H9 (cell line): ENCODE data around the gene PSMD8. TPM values are rescaled to one million over a fixed set of nuclear protein-coding genes. Genes with fewer than 3 reads are reported as not detected.

Experiments used
- DNase-seq: peaks from one replicate; pipeline ENCODE4 v3.0.0-alpha.2; 2017
- H2AFZ ChIP-seq: one replicate; pipeline ENCODE4 v1.6.1; 2013; ENCODE audit warnings: mild to moderate bottlenecking, low read length, control low read depth, moderate library complexity
- H2AK5ac ChIP-seq: 2 replicates; pipeline ENCODE4 v1.6.1; 2013; ENCODE audit warnings: low read length, control low read depth, mixed read lengths; ENCODE audit not compliant: insufficient read length
- H2BK120ac ChIP-seq: one replicate; pipeline ENCODE4 v1.6.1; 2013; ENCODE audit warnings: low read depth, mild to moderate bottlenecking, low read length, control low read depth, inconsistent platforms; ENCODE audit not compliant: poor library complexity, severe bottlenecking
- H2BK12ac ChIP-seq: 2 replicates; pipeline ENCODE4 v1.6.1; 2013; ENCODE audit warnings: low read length, control low read depth, mixed read lengths, low read depth; ENCODE audit not compliant: insufficient read length
- H2BK15ac ChIP-seq: 2 replicates; pipeline ENCODE4 v1.6.1; 2013; ENCODE audit warnings: low read depth, low read length, control low read depth
- H2BK20ac ChIP-seq: one replicate; pipeline ENCODE4 v1.6.1; 2013; ENCODE audit warnings: low read depth, mild to moderate bottlenecking, low read length, control low read depth, inconsistent platforms; ENCODE audit not compliant: poor library complexity, severe bottlenecking
- H2BK5ac ChIP-seq: 2 replicates; pipeline ENCODE4 v1.6.1; 2013; ENCODE audit warnings: low read length, control low read depth, mixed read lengths; ENCODE audit not compliant: insufficient read length
- H3K14ac ChIP-seq: 2 replicates; pipeline ENCODE4 v1.6.1; 2013; ENCODE audit warnings: low read length, control low read depth; ENCODE audit not compliant: insufficient read depth
- H3K18ac ChIP-seq: 2 replicates; pipeline ENCODE4 v1.6.1; 2013; ENCODE audit warnings: low read depth, mild to moderate bottlenecking, mixed read lengths, low read length, control low read depth; ENCODE audit not compliant: insufficient read length
- H3K23ac ChIP-seq: 2 replicates; pipeline ENCODE4 v1.6.1; 2013; ENCODE audit warnings: low read length, control low read depth, mixed read lengths, low read depth; ENCODE audit not compliant: insufficient read length
- H3K23me2 ChIP-seq: 2 replicates; pipeline ENCODE4 v1.6.1; 2013; ENCODE audit warnings: low read depth, mild to moderate bottlenecking, mixed read lengths, low read length, control low read depth; ENCODE audit not compliant: insufficient read length, poor library complexity, severe bottlenecking
- H3K27ac ChIP-seq: 2 replicates; pipeline ENCODE4 v1.5.1; 2013; ENCODE audit warnings: low read length, control low read depth, mixed read lengths, low read depth; ENCODE audit not compliant: insufficient read length
- H3K27me3 ChIP-seq: 2 replicates; pipeline ENCODE4 v1.6.1; 2013; ENCODE audit warnings: low read length, control low read depth, inconsistent platforms; ENCODE audit not compliant: insufficient read depth
- H3K4ac ChIP-seq: 2 replicates; pipeline ENCODE4 v1.6.1; 2013; ENCODE audit warnings: low read depth, mild to moderate bottlenecking, control low read depth, inconsistent platforms, low read length, moderate library complexity
- H3K4me1 ChIP-seq: 2 replicates; pipeline ENCODE4 v1.6.1; 2013; ENCODE audit warnings: low read length, control low read depth, inconsistent platforms; ENCODE audit not compliant: insufficient read depth
- H3K4me2 ChIP-seq: 2 replicates; pipeline ENCODE4 v1.6.1; 2013; ENCODE audit warnings: low read length, control low read depth, mixed read lengths; ENCODE audit not compliant: insufficient read length, insufficient read depth
- H3K56ac ChIP-seq: 2 replicates; pipeline ENCODE4 v1.6.1; 2013; ENCODE audit warnings: low read depth, mild to moderate bottlenecking, mixed read lengths, low read length, control low read depth; ENCODE audit not compliant: insufficient read length
- H3K79me1 ChIP-seq: 2 replicates; pipeline ENCODE4 v1.6.1; 2013; ENCODE audit warnings: low read depth, mild to moderate bottlenecking, moderate library complexity, low read length, control low read depth, inconsistent platforms; ENCODE audit not compliant: insufficient read depth, poor library complexity, severe bottlenecking
- H3K79me2 ChIP-seq: 2 replicates; pipeline ENCODE4 v1.6.1; 2013; ENCODE audit warnings: low read length, control low read depth, inconsistent platforms; ENCODE audit not compliant: insufficient read depth
- H3K9ac ChIP-seq: 2 replicates; pipeline ENCODE4 v1.6.1; 2013; ENCODE audit warnings: low read length, control low read depth, mixed read lengths; ENCODE audit not compliant: insufficient read length; ENCODE audit errors: extremely low read depth
- H3K9me3 ChIP-seq: one replicate; pipeline ENCODE4 v1.6.1; 2013; ENCODE audit warnings: low read depth, low read length, inconsistent platforms; ENCODE audit not compliant: control insufficient read depth
- H3T11ph ChIP-seq: one replicate; pipeline ENCODE4 v1.6.1; 2013; ENCODE audit warnings: mild to moderate bottlenecking, low read length, control low read depth, inconsistent platforms
- H4K20me1 ChIP-seq: one replicate; pipeline ENCODE4 v1.6.1; 2013; ENCODE audit not compliant: control insufficient read depth, insufficient read length, insufficient read depth
- H4K5ac ChIP-seq: 2 replicates; pipeline ENCODE4 v1.6.1; 2013; ENCODE audit warnings: low read depth, mild to moderate bottlenecking, mixed read lengths, low read length, control low read depth; ENCODE audit not compliant: insufficient read length
- H4K8ac ChIP-seq: replicated peaks from 2 replicates; pipeline ENCODE4 v1.6.1; 2013; ENCODE audit warnings: low read length, control low read depth, mixed read lengths, low read depth; ENCODE audit not compliant: insufficient read length
- H4K91ac ChIP-seq: 2 replicates; pipeline ENCODE4 v1.6.1; 2013; ENCODE audit warnings: low read depth, mild to moderate bottlenecking, moderate library complexity, mixed read lengths, low read length, control low read depth; ENCODE audit not compliant: insufficient read length
- H3K27ac Mint-ChIP-seq, 3 experiments: 2 replicates in 2 of 3; 3 replicates in 1 of 3; pipeline ENCODE4 v1.8.0; 2020 to 2021; ENCODE audit warnings: mixed read lengths in 3 of 3, mild to moderate bottlenecking in 1 of 3, moderate library complexity in 1 of 3
- H3K27me3 Mint-ChIP-seq: 2 replicates; pipeline ENCODE4 v1.8.0; 2021; ENCODE audit warnings: low read depth, mild to moderate bottlenecking, moderate library complexity, mixed read lengths
- H3K36me3 Mint-ChIP-seq, 3 experiments: 2 replicates in 2 of 3; 3 replicates in 1 of 3; pipeline ENCODE4 v1.8.0; 2020 to 2021; ENCODE audit warnings: low read depth in 3 of 3, mixed read lengths in 3 of 3; ENCODE audit not compliant: insufficient read depth in 1 of 3
- H3K4me1 Mint-ChIP-seq, 2 experiments: 2 replicates each; pipeline ENCODE4 v1.8.0; 2020; ENCODE audit warnings: mixed read lengths in 2 of 2
- H3K4me3 Mint-ChIP-seq, 2 experiments: 2 replicates in 1 of 2; 3 replicates in 1 of 2; pipeline ENCODE4 v1.8.0; 2020 to 2021; ENCODE audit warnings: mild to moderate bottlenecking in 2 of 2, mixed read lengths in 2 of 2, moderate library complexity in 1 of 2
- H3K9me3 Mint-ChIP-seq, 2 experiments: 2 replicates in 1 of 2; 3 replicates in 1 of 2; pipeline ENCODE4 v1.8.0; 2020; ENCODE audit warnings: mild to moderate bottlenecking in 2 of 2, mixed read lengths in 2 of 2, moderate library complexity in 1 of 2
- CTCF ChIP-seq: fragments of 200-600 bp; sonication (generic); conservative IDR thresholded peaks from 3 replicates; pipeline ENCODE4 v1.8.0; 2021; ENCODE audit warnings: antibody characterized with exemption, mild to moderate bottlenecking
- WGBS: extraction: QIAGEN DNeasy Blood & Tissue Kit; methylation state at CpG from one replicate; pipeline ENCODE4 v1.1.7; 2013; ENCODE audit warnings: missing lambda C conversion rate, low lambda C conversion rate, mixed read lengths; ENCODE audit not compliant: insufficient read length; ENCODE audit errors: extremely low coverage; 5-methylcytosine and 5-hydroxymethylcytosine counted together
- total RNA-seq: library from RNA; stranded (reverse); gene quantifications from 2 replicates; pipeline ENCODE4 v1.2.1, GENCODE V29; 2021

PSMD8 gene
- total RNA-seq, 1 experiment from 2014 or later = 189 TPM

- Histone ChIP-seq H4K8ac (no peak overlapping the region), H3K79me1 (no peaks in the 10 kb centered on the region), H3K14ac (no peak overlapping the region), H3K27ac (no peak overlapping the region), H3K18ac (no peak overlapping the region), H3K9me3 (no peaks in the 10 kb centered on the region), H3K4me1 (no peaks in the 10 kb centered on the region), H2BK20ac (no peak overlapping the region), H4K91ac (no peak overlapping the region), H4K20me1 (no peaks in the 10 kb centered on the region), H2BK15ac (no peak overlapping the region), H2BK12ac (no peak overlapping the region), H3K4ac (no peak overlapping the region), H3K23me2 (no peaks in the 10 kb centered on the region), H3K27me3 (no peaks in the 10 kb centered on the region), H2BK5ac (no peak overlapping the region), H2BK120ac (no peak overlapping the region), H3K23ac (no peak overlapping the region), H3T11ph (no peak overlapping the region), H3K9ac (no peak overlapping the region), H3K4me2 (no peak overlapping the region), H3K79me2 (no peaks in the 10 kb centered on the region), H2AK5ac (no peak overlapping the region), H4K5ac (no peak overlapping the region), H3K56ac (no peak overlapping the region), H2AFZ (no peak overlapping the region)
- H3K36me3 Mint-ChIP-seq = no peaks in the 10 kb centered on the region
- no peak for TF ChIP-seq CTCF
- no CpG with 5 or more reads among the region's 4 CpGs for WGBS
- H3K27me3 Mint-ChIP-seq = peaks cover 9% of the 10 kb centered on the region
- DNase-seq = no peak
- H3K4me3 Mint-ChIP-seq = no peak overlapping the region
- no peaks in the 10 kb centered on the region for H3K9me3 Mint-ChIP-seq
- no peak overlapping the region for H3K27ac Mint-ChIP-seq
- peaks cover 3 to 4% of the 10 kb centered on the region in 2 experiments; a peak in 2 of 4 replicates for H3K4me1 Mint-ChIP-seq
Observed at GRCh38 chr19:38346837-38347236, 27.5 kb upstream of the PSMD8 start.
